Choroid plexus epithelial cell (primary cell): ENCODE data around the gene TAGLN.

Source experiments
- DNase-seq: peaks from one replicate; pipeline ENCODE4 v3.0.0-alpha.2; 2010; ENCODE audit warnings: low read depth
- H3K4me3 ChIP-seq: 2 replicates; pipeline ENCODE4 v1.5.1; 2011; ENCODE audit warnings: low read depth, mild to moderate bottlenecking, control low read depth, low read length, moderate library complexity
- CTCF ChIP-seq: conservative IDR thresholded peaks from 2 replicates; pipeline ENCODE4 v1.5.1; 2011; ENCODE audit warnings: low read depth, mild to moderate bottlenecking, control low read depth, inconsistent platforms, low read length, moderate library complexity

TAGLN gene

GRCh38 chr11:117192401-117192875 is 6.7 kb upstream of the TAGLN start:
- no peak for TF ChIP-seq CTCF
- no peak for DNase-seq
- H3K4me3 ChIP-seq, result no peak overlapping the region

- H3K4me3 ChIP-seq, result no peak overlapping the region
- TF ChIP-seq CTCF, result no peak
- no peak for DNase-seq
Observed at GRCh38 chr11:117193130-117194020, 5.8 kb upstream of the TAGLN start.

DNA sequence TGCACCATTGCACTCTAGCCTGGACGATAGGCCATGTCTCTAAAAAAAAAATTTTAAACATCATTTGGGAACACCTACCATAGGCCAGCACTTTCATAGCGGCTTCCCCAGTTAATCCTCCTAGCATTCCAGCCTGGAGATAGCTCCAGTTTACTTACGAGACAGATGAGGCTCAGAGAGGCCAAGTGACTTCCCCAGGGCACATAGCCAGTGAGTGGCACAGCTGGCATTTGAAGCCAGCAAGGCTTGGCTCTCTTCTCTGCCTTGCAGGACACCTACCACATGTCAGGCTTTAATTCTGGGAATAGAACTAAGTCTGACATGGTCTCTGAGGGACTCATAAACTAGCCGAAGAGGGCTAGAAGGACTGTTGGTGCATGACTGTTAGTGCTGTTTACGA is 4.9 kb upstream of the TAGLN start:
- no peak for DNase-seq
- no peak overlapping the region for H3K4me3 ChIP-seq
- TF ChIP-seq CTCF, result no peak

GRCh38 chr11:117195258-117195657 is 3.9 kb upstream of the TAGLN start:
- no peak for TF ChIP-seq CTCF
- H3K4me3 ChIP-seq, result no peak overlapping the region
- DNase-seq, result no peak

DNA sequence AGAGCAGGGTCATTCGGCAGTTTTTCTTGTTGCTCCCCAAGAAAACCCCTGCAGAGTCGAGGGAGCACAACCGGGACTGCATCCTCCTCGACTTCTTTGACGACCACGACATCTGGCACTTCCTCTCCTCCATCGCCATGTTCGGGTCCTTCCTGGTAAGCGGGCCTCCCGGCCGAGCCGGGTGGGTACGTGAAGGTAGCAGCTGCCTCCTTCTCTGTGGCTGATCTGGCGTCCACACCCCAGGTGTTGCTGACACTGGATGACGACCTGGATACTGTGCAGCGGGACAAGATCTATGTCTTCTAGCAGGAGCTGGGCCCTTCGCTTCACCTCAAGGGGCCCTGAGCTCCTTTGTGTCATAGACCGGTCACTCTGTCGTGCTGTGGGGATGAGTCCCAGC is 3.4 kb upstream of the TAGLN start:
- no peak for DNase-seq
- no peak overlapping the region for H3K4me3 ChIP-seq
- TF ChIP-seq CTCF, result no peak

GRCh38 chr11:117197006-117197405 is 2.2 kb upstream of the TAGLN start:
- H3K4me3 ChIP-seq, result no peak overlapping the region
- no peak for DNase-seq
- no peak for TF ChIP-seq CTCF
